Keratinocyte (primary cell): Measurements from ENCODE around the gene PVRIG. TPM values are rescaled to one million over a fixed set of nuclear protein-coding genes. Genes with fewer than 3 reads are reported as not detected.
"Not testable (repeated sequence)": the region's sequence is repeated elsewhere in the genome, so short reads cannot be mapped to it uniquely, and the experiment has no call there.

Experiments used
- DNase-seq: peaks from one replicate; pipeline ENCODE4 v3.0.0-alpha.2; 2011; ENCODE audit warnings: low read depth, missing footprints, low spot score
- FAIRE-seq: peaks from 2 replicates; lab custom pipeline; 2011; peaks lifted over from hg19 to GRCh38; lab: Jason Lieb, UNC
- H2AFZ ChIP-seq: 2 replicates; pipeline ENCODE4 v1.6.0; 2012; ENCODE audit warnings: low read length, control low read depth, inconsistent platforms; ENCODE audit not compliant: control insufficient read depth
- H3K27ac ChIP-seq: 2 replicates; pipeline ENCODE4 v1.5.1; 2011; ENCODE audit warnings: low read length; ENCODE audit not compliant: control insufficient read depth, insufficient read depth
- H3K27me3 ChIP-seq: 3 replicates; pipeline ENCODE4 v1.6.0; 2011; ENCODE audit warnings: low read length; ENCODE audit not compliant: control insufficient read depth, insufficient read depth; ENCODE audit errors: extremely low read depth
- H3K36me3 ChIP-seq, 2 experiments: 2 replicates in 1 of 2; 3 replicates in 1 of 2; pipeline ENCODE4 v1.5.1; 2011; ENCODE audit warnings: low read length in 2 of 2, mild to moderate bottlenecking in 1 of 2; ENCODE audit not compliant: control insufficient read depth in 2 of 2, insufficient read depth in 2 of 2; ENCODE audit errors: extremely low read depth in 1 of 2
- H3K4me1 ChIP-seq: 3 replicates; pipeline ENCODE4 v1.5.1; 2011; ENCODE audit warnings: low read length; ENCODE audit not compliant: control insufficient read depth, insufficient read depth; ENCODE audit errors: extremely low read depth
- H3K4me2 ChIP-seq: 3 replicates; pipeline ENCODE4 v1.6.0; 2011; ENCODE audit warnings: low read depth, low read length; ENCODE audit not compliant: control insufficient read depth, insufficient read depth; ENCODE audit errors: extremely low read depth
- H3K4me3 ChIP-seq, 3 experiments: fragments of 200-600 bp in 1 of 3; sonication (generic) in 1 of 3; 2 replicates in 2 of 3; 3 replicates in 1 of 3; pipeline ENCODE4 v1.5.1; 2011 to 2016; ENCODE audit warnings: low read length in 3 of 3, mild to moderate bottlenecking in 3 of 3, control low read depth in 2 of 3, inconsistent platforms in 1 of 3, low read depth in 1 of 3, mixed read lengths in 1 of 3, mixed run types in 1 of 3, moderate library complexity in 1 of 3; ENCODE audit not compliant: control insufficient read depth in 2 of 3, insufficient read depth in 2 of 3; ENCODE audit errors: extremely low read depth in 1 of 3
- H3K79me2 ChIP-seq: 2 replicates; pipeline ENCODE4 v1.6.0; 2012; ENCODE audit warnings: low read length; ENCODE audit not compliant: control insufficient read depth, insufficient read depth
- H3K9ac ChIP-seq: 3 replicates; pipeline ENCODE4 v1.6.0; 2011; ENCODE audit warnings: low read length; ENCODE audit not compliant: control insufficient read depth, insufficient read depth; ENCODE audit errors: extremely low read depth
- H3K9me1 ChIP-seq: 3 replicates; pipeline ENCODE4 v1.6.0; 2011; ENCODE audit warnings: low read length; ENCODE audit not compliant: control insufficient read depth, insufficient read depth; ENCODE audit errors: extremely low read depth
- H3K9me3 ChIP-seq: 2 replicates; pipeline ENCODE4 v1.5.1; 2012; ENCODE audit warnings: low read depth, low read length; ENCODE audit not compliant: control insufficient read depth
- H4K20me1 ChIP-seq: 3 replicates; pipeline ENCODE4 v1.6.0; 2011; ENCODE audit warnings: low read length; ENCODE audit not compliant: control insufficient read depth, insufficient read depth; ENCODE audit errors: extremely low read depth
- dilution Hi-C: fragments of 300-500 bp; cut with MboI; formaldehyde crosslinking; loops from one replicate; pipeline ENCODE4 v1.7.0; 2020; ENCODE audit warnings: low sequenced_read_pairs; ENCODE audit not compliant: extremely low pct_ligation_motif_present
- polyA plus RNA-seq, 5 experiments: library from polyadenylated mRNA; depleted of rRNA in 3 of 5; stranded (reverse) in 3 of 5; stranded (forward) in 1 of 5; unstranded in 1 of 5; fragments of >200 nt; gene quantifications; 1 replicate in 1 of 5; 2 replicates in 3 of 5; 3 replicates in 1 of 5; pipeline versions ENCODE4 v1.2.1 to v1.2.3, GENCODE V29; 2011 to 2012; ENCODE audit warnings: missing spikeins in 2 of 5, low read depth in 1 of 5, low replicate concordance in 1 of 5

Gene PVRIG
- polyA plus RNA-seq, 1 donor (not counting 4 experiments of a cell fraction or from before 2014, with no cell fraction given), result 0.41 TPM

DNA sequence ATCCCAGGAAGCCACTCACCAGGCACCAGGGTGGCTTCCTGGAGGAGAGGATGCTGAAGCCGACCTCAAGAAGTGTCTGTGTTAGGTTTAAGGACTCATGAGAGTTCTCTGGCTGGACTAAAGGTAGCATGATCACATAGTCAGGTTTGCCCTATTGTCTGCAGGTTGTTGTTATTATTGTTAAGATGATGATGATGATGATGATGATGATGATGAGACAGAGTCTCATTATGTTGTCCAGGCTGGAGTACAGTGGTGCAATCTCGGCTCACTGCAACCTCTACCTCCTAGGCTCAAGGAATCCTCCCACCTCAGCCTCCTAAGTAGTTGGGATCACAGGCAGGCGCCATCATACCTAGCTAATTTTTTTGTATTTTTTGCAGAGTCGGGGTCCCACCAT lies 44.5 kb downstream of the PVRIG start:
- H2AFZ ChIP-seq, H3K9me1 ChIP-seq, H3K4me2 ChIP-seq, H4K20me1 ChIP-seq, H3K36me3 ChIP-seq, DNase-seq, H3K9me3 ChIP-seq, H3K9ac ChIP-seq, dilution Hi-C loops, H3K27ac ChIP-seq, H3K79me2 ChIP-seq, H3K4me1 ChIP-seq, H3K27me3 ChIP-seq, H3K4me3 ChIP-seq, FAIRE-seq: not testable (repeated sequence)

DNA sequence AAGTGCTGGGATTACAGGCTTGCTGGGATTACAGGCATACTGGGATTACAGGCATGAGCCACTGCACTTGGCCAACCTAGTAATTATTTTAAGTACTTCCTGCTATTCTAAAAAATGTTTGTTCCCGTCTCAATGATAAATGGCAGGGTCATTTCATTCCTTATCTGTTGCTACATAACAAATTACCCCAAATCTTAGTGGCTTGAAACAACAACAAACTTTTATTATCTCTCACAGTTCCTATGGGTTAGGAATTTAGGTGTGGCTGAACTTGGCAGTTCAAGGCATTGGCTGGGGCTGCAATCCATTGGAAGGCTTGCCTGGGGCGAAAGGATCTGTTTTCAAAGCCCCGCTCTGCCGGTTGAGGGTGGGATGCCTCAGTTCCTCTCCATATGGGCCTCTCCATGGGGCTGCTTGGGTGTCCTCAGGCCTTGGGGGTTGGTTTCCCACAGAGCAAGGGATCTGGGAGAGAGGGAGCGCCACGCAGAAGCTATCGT lies 45.0 kb downstream of the PVRIG start:
- DNase-seq, result not testable (repeated sequence)

DNA sequence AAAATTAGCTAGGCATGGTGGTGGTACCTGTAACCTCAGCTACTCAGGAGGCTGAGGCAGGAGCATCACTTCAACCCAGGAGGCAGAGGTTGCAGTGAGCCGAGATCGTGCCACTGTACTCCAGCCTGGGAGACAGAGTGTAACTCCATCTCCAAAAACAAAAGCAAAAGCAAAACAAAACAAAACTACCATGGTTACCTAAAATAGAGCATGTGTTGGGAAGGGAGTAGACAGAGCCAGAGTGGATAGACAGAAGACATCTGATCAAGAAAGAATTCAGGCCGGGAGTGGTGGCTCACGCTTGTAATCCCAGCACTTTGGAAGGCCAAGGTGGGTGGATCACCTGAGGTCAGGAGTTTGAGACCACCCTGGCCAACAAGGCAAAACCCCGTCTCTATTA lies 46.1 kb downstream of the PVRIG start:
- H3K4me3 ChIP-seq, H3K27me3 ChIP-seq, H3K9ac ChIP-seq, H2AFZ ChIP-seq, H3K9me3 ChIP-seq, dilution Hi-C loops, H3K79me2 ChIP-seq, H4K20me1 ChIP-seq, H3K27ac ChIP-seq, H3K36me3 ChIP-seq, H3K9me1 ChIP-seq, H3K4me2 ChIP-seq, H3K4me1 ChIP-seq, DNase-seq, FAIRE-seq: not testable (repeated sequence)

More for the DNA sequence above, 45.0 kb downstream of the PVRIG start:
- dilution Hi-C loops, H3K27me3 ChIP-seq, H3K36me3 ChIP-seq, H3K79me2 ChIP-seq, H3K9me3 ChIP-seq, H3K9ac ChIP-seq, H3K9me1 ChIP-seq, H3K4me1 ChIP-seq, H4K20me1 ChIP-seq, FAIRE-seq, H3K27ac ChIP-seq: not testable (repeated sequence)
- H3K4me2 ChIP-seq, result peak overlapping the region; percentile 70
- peak overlapping the region in 1 of 3 experiments; percentile 20 for H3K4me3 ChIP-seq
- H2AFZ ChIP-seq, result peak overlapping the region; percentile 46
